Brain microvascular endothelial cell (primary cell): ENCODE data around the gene UBE2E1.
A peak's percentile ranks its signal among the peaks of the same experiment; 100 is the strongest.

ENCODE experiments used
- DNase-seq: peaks from one replicate; pipeline ENCODE4 v3.0.0-alpha.2; 2020
- H3K27ac ChIP-seq: fragments of 250-450 bp; sonication (Bioruptor Pico); 2 replicates; pipeline ENCODE4 v1.5.1; 2020; ENCODE audit warnings: mild to moderate bottlenecking, moderate library complexity
- H3K27me3 ChIP-seq: fragments of 250-450 bp; sonication (Bioruptor Pico); replicated peaks from 2 replicates; pipeline ENCODE4 v1.5.1; 2020; ENCODE audit warnings: mild to moderate bottlenecking
- H3K36me3 ChIP-seq: fragments of 250-450 bp; sonication (Bioruptor Pico); replicated peaks from 2 replicates; pipeline ENCODE4 v1.5.1; 2020; ENCODE audit warnings: mild to moderate bottlenecking
- H3K4me3 ChIP-seq: 2 replicates; pipeline ENCODE4 v1.5.1; 2011; ENCODE audit warnings: low read depth, mild to moderate bottlenecking, control low read depth, low read length, moderate library complexity
- in situ Hi-C: cut with HindIII; loops from 2 replicates; pipeline ENCODE4 v1.10.0; 2017; ENCODE audit warnings: low sequenced_read_pairs, low pct_ligation_motif_present
- TF ChIP-seq, protein P1 (sequence below): IDR thresholded peaks from 2 replicates; pipeline ENCODE4 v1.5.1; 2011; ENCODE audit warnings: low read depth, mild to moderate bottlenecking, moderate library complexity, low read length, control low read depth, inconsistent platforms; ENCODE audit errors: missing control alignments

The UBE2E1 gene

GRCh38 chr3:23823620-23824019 is 17.9 kb downstream of the UBE2E1 start:
- Histone ChIP-seq H3K36me3 (no peaks in the 10 kb centered on the region), H3K27ac (no peak overlapping the region), H3K4me3 (no peak overlapping the region), H3K27me3 (no peaks in the 10 kb centered on the region)
- TF ChIP-seq, protein P1, sequence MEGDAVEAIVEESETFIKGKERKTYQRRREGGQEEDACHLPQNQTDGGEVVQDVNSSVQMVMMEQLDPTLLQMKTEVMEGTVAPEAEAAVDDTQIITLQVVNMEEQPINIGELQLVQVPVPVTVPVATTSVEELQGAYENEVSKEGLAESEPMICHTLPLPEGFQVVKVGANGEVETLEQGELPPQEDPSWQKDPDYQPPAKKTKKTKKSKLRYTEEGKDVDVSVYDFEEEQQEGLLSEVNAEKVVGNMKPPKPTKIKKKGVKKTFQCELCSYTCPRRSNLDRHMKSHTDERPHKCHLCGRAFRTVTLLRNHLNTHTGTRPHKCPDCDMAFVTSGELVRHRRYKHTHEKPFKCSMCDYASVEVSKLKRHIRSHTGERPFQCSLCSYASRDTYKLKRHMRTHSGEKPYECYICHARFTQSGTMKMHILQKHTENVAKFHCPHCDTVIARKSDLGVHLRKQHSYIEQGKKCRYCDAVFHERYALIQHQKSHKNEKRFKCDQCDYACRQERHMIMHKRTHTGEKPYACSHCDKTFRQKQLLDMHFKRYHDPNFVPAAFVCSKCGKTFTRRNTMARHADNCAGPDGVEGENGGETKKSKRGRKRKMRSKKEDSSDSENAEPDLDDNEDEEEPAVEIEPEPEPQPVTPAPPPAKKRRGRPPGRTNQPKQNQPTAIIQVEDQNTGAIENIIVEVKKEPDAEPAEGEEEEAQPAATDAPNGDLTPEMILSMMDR, result no peak
- DNase-seq, result no peak
- in situ Hi-C loops, result no loop called here

DNA sequence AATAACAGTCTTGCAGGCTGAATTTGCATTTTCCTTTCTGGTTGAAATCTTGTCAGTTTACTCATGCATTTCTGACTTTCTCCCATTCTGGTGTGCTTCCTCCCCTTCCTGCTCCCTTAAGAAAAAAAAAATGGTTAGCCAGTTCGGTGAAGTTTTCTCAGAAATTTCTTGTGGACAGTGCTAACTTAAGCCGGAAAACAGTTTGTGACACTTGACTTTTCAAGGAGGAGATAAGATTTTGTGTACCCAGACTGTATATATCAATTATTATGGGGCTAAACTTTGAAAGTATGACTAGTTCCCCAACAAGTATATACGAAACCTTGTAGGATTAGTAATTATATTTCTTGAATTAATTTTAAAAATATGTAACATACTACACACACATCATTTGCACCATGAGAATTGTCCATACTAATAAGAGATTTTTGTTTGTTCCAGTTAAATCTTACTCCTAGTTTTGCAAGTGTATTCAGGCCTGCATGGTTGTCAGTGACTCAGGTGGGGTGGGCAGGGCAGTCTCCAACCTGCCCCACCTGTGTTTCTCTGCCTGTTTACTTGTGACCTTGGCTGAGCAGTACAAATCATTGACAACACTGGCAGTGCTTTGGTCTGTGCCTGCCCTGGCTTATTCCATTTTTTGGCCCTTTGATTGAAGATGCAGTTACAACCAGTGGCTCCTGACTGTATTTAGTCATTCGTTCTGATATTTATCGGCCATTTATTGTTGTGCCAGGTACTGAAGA is 19.1 kb downstream of the UBE2E1 start:
- DNase-seq, result no peak
- Histone ChIP-seq H3K27ac (no peak overlapping the region), H3K4me3 (no peak overlapping the region), H3K36me3 (no peaks in the 10 kb centered on the region), H3K27me3 (no peaks in the 10 kb centered on the region)
- in situ Hi-C loops, result no loop called here
- TF ChIP-seq, protein P1, result no peak

DNA sequence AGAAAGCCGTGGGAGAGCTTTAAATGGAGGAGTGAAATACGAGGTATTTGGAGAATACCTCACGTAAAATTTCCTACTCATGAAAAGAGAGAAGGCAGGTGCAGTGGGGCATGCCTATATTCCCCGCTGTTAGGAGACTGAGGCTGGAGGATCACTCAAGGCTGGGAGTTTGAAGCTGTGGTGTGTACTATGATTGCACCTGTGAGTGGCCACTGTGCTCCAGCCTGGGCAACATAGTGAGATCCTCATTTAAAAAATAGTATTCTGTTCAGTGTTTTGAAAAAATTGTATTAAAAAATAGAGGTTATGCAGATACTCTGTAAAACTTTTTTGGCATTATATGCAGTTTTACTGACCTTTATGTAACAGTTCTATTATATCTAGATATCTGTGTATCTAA is 20.0 kb downstream of the UBE2E1 start:
- in situ Hi-C loops, result no loop called here
- no peak for DNase-seq

DNA sequence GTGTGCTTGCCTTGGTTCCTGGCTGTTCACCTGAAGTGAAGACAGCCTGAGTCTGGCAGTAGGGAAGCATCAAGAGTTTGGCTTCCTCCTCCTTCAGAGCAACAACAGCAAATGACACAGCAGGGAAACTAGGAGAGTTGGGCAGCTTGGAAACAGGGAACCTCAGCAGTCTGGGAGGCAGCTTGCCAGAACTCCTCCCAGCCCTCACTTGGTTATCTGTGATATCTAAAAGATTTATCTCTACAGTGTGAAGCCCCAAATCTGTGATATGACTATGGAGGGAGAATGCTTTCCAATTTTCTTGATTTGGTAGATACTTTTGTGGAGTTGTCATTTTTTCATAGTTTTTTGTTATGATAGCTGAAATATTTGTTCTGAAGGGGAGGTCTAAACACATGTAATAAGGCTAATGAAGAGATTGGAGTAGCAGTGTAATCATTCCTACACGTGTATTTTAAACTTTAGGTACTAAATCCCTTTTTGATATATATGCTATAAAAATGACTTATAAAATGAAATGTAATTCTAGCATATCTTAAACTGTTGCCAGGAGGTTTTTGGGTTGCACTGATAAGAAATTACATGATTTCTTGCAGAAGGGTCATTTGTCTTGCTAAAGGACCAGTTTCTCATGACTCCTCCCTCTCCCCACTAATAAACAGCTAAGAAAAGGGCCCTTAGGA is 20.8 kb downstream of the UBE2E1 start:
- no peak overlapping the region for H3K27ac ChIP-seq
- in situ Hi-C loops, result no loop called here
- DNase-seq, result peak; percentile 58

More for the DNA sequence above, 20.0 kb downstream of the UBE2E1 start:
- no peaks in the 10 kb centered on the region for H3K36me3 ChIP-seq
- H3K4me3 ChIP-seq, result no peak overlapping the region
- TF ChIP-seq, protein P1, result no peak
- H3K27ac ChIP-seq, result no peak overlapping the region
- H3K27me3 ChIP-seq, result no peaks in the 10 kb centered on the region

GRCh38 chr3:23829242-23829934 is 23.6 kb downstream of the UBE2E1 start:
- no peak overlapping the region for H3K27ac ChIP-seq
- H3K4me3 ChIP-seq, result no peak overlapping the region
- H3K36me3 ChIP-seq, result no peaks in the 10 kb centered on the region
- H3K27me3 ChIP-seq, result no peaks in the 10 kb centered on the region
- in situ Hi-C loops, result no loop called here
- DNase-seq, result no peak
- TF ChIP-seq, protein P1, result no peak

More for the DNA sequence above, 20.8 kb downstream of the UBE2E1 start:
- no peak overlapping the region for H3K4me3 ChIP-seq
- no peaks in the 10 kb centered on the region for H3K27me3 ChIP-seq
- TF ChIP-seq, protein P1, result no peak
- no peaks in the 10 kb centered on the region for H3K36me3 ChIP-seq
